ENCODE results near the gene PNPLA5. TPM values are rescaled to one million over a fixed set of nuclear protein-coding genes. Genes with fewer than 3 reads are reported as not detected.

Gene PNPLA5
- total RNA-seq, 1 experiment from 2014 or later: not detected

Other genes with a start within 250 kb of the PNPLA5 start
- gene EFCAB6, start 79.7 kb downstream of the PNPLA5 start, total RNA-seq (2014; rRNA removed; shearing (Covaris generic)): 0.40 and 0.61 TPM in 2 replicates
- not detected in 2 replicates for gene SULT4A1, start 29.5 kb downstream of the PNPLA5 start, total RNA-seq (2014; rRNA removed; shearing (Covaris generic))
- gene PNPLA3, start 31.8 kb upstream of the PNPLA5 start, total RNA-seq (2014; rRNA removed; shearing (Covaris generic)): 0.14 and 0.52 TPM in 2 replicates
- 26.2 and 33.8 TPM in 2 replicates for gene SAMM50, start 63.4 kb upstream of the PNPLA5 start, total RNA-seq (2014; rRNA removed; shearing (Covaris generic))
- 32.2 and 33.0 TPM in 2 replicates for gene PARVB, start 132.3 kb upstream of the PNPLA5 start, total RNA-seq (2014; rRNA removed; shearing (Covaris generic))

All from NCI-H460 (cell line).